Endometrial microvascular endothelial cells (primary cell): ENCODE data around the gene P2RY14. TPM values are rescaled to one million over a fixed set of nuclear protein-coding genes. Genes with fewer than 3 reads are reported as not detected.
"Not testable (repeated sequence)": the region's sequence is repeated elsewhere in the genome, so short reads cannot be mapped to it uniquely, and the experiment has no call there.

Experiments used
- in situ Hi-C: cut with HindIII; loops from 2 replicates; pipeline ENCODE4 v1.10.0; 2017; ENCODE audit warnings: low sequenced_read_pairs, low pct_unique_long_range_greater_than_20kb; ENCODE audit errors: inconsistent ontology term
- total RNA-seq: library from RNA; depleted of rRNA; stranded (reverse); fragments of >200 nt; gene quantifications from one replicate; pipeline ENCODE4 v1.2.3, GENCODE V29; 2015; ENCODE audit errors: inconsistent ontology term

Gene P2RY14
- total RNA-seq, 1 donor from 2014 or later, result not detected

DNA sequence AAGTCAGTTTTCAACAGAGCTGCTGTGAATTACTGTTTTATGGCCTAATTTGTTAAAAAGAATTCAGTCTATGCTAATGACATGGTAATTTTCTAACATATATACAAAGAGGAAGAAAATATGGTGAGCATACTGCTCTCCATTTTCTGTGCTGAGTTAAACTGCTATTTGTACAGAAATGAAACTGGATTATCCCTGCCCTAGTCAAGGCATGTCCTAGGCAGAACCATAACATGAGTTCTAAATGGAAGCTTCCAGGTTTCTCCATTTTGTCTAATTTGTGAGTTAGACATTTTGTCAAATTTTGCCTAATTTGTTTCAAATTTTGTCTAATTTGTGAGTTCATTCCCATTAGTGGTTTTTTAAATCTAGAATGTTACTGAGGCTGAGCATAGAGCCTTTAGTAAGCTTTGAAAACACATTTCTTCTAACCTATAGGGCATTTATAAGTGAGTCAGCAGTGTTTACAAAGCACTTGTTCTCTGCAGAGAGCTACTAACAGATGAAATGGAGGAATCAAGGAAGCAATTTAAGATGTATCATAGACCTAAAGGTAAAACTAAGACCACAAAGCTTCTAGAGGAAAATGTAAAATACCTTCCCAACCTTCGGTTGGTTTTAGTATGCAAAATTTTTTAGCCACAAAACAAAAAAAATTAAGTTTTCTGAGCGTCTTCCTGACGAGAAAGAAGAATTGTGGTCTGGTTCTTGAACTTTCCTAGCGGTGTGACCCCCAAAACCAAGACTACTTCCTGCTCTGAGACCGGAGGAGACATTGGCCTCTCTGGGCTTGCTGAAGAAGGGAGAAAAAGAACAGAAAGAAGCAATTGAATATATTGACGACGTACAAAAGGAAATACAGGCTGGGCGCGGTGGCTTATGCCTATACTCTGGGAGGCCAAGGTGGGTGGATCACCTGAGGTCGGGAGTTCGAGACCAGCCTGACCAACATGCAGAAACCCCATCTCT lies 9.8 kb downstream of the P2RY14 start:
- in situ Hi-C loops, result no loop called here

DNA sequence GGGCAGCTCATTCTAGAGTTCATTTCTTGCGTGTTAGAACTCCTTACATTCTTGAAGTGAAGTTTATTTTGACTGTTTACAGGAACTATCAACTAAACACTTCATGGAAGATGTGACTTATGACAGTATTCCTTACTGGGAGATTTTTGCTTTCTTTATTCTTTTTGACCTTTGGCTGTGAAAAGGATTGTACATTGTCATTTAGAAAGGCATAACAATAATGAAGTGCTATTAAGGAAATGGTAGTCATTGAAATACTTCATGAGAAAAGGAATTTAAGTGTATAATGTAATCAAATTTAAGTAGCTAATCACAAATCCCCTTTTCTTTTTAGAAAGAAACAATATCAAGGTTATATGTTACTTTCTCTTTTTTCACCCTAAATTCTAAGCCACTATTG lies 11.3 kb downstream of the P2RY14 start:
- in situ Hi-C loops, result no loop called here

DNA sequence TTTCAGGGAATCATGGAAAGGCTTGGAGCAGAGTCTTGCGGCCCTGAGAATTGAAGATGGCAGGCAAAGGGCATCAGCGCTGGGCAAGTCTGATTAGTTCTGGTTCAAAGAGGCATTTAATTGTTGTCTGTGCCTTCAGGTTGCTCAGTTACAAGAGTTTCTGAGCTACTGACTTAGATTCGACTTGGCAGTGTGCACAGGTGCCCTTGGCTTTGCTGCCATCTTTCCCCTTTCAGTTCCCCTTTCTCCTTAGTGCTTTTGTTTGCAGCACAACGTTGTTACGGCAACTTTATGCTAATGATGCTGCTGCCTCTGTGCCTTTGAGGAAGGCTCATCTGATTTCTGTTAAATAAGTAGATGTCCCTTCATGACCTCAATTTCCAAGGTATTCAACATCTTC lies 12.5 kb downstream of the P2RY14 start:
- in situ Hi-C loops, result no loop called here

DNA sequence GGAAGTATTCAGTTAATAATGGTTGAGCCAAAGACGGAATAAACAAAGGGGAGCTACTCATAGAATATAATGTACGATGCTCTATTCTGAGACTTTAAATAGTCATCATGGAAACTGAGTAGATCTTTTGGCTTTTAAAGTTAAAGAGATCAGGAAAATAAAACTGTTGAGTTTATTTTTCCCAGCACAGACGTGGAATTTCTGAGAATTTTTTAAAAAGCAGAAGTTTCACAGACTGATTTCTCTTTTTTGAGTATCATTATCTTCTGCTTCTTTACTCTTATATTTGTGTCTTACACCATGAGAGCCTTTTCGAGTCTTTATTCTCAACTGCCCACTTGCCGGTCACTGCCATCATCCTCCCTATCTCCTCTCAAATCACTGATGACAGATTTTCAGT lies 13.2 kb downstream of the P2RY14 start:
- in situ Hi-C loops, result no loop called here

DNA sequence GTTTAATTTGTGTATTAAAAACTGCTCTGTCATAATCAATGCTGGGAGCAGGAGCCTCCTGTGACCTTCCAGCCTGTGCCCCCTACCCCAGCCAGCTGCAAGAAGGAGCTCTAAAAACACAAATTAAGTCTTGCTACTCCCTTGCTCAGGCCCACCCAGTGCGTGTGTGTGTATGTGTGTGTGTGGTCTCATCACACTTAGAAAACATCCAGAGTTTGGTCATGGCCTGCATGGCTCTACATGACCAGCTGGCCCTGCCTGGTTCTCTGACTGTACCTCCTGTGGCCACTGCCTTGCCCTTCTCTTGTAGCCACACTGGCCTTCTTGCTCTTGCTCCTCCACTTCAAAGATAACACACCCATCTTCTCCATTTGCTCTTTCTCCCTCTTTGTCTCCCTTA lies 13.7 kb downstream of the P2RY14 start:
- in situ Hi-C loops, result no loop called here

DNA sequence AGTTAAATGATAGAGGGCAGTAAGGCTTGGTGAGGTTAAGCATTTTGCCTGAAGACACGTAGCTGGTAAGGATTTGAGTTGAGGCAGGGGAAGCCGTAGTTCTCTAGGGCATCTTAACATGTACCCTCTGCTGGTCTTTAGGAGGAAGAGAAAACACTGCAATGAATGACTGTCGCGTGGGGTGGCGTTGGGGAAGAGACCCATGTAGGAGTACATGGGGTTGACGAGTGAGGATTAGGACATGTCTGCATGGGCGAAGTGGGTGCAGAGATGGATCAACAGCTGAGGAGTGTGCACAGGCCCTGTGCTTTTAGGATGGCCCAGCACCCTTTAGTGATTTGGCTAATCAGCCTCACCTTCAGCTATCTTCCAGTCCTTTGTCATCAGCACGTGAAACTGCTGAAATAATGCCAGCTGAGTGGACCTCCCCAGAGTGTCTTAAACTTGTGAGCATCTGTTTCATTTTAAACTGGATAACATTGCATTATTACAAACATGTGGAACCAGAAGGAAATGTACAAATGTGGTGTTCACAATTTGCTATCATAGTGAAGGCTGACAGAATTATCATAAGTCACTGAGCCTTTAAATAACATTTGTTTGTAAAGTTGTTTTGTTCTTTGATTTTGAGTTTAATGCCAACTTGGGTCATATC lies 15.3 kb downstream of the P2RY14 start:
- in situ Hi-C loops, result no loop called here

DNA sequence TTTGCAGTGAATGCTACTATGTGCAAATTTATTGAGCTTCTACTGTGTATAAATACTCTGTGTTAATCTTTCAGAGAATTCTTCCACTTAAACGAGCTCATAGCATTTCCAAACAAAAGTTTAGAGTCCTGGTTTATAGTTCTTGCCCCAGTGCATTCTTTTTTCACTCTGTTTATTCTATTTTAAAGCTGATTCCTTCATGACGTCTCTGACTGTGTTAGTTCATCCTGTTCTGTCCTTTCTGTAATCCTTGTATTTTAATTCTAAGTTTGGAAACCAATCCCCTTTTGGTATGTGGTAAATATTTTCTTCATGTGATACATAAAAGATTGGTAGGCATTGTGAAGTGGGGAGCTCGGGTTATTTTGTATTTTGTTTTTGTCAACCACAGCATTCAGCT lies 18.7 kb downstream of the P2RY14 start:
- in situ Hi-C loops, result no loop called here

DNA sequence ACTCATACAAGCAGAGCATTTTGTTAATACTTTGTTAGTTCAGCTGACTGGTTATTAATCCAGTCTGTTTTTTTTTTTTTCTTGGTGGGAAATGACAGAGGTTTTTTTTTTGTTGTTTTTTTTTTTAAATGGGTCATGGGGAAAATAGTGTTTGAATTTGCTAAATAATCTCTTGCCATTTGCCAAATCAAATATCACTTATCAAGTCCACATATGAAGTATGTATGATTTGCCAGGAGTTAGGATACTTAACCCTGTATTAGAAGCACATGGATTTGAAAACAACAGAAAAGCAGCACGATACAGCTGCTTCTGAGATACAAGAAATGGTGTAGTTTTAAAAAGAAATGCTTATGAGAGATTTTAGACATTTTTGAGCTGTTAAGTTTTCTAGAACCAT lies 21.6 kb downstream of the P2RY14 start:
- in situ Hi-C loops, result no loop called here

DNA sequence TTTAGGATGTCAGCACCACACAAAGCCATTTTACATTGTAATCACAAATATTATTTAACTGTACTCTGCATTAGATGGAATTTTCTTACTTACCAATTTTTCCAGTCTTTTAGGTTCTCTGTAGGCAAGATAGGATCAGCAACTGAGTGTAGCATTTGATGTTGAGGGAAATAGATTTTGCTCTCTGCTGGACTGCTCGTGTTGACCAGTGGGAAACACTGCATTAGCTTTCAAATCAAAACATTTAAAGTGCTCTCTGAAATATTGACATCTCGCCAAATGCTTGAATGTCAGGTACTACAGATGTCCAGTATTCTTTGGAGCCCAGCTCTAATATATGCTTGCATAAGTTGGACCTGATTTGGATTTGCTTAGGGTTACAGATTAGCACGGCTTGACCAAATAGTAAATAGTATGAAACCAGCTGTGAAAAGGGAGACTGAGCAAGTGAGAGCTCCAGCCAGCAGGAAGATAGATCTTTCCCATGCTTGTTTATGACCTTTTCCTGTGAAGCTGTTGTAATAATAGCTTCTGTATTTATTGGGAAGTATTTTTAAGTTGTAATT lies 29.5 kb downstream of the P2RY14 start:
- in situ Hi-C loops, result no loop called here

DNA sequence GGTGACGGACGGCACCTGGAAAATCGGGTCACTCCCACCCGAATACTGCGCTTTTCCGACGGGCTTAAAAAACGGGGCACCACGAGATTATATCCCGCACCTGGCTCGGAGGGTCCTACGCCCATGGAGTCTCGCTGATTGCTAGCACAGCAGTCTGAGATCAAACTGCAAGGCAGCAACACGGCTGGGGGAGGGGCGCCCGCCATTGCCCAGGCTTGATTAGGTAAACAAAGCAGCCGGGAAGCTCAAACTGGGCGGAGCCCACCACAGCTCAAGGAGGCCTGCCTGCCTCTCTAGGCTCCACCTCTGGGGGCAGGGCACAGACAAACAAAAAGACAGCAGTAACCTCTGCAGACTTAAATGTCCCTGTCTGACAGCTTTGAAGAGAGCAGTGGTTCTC lies 36.3 kb downstream of the P2RY14 start:
- in situ Hi-C loops, result not testable (repeated sequence)

DNA sequence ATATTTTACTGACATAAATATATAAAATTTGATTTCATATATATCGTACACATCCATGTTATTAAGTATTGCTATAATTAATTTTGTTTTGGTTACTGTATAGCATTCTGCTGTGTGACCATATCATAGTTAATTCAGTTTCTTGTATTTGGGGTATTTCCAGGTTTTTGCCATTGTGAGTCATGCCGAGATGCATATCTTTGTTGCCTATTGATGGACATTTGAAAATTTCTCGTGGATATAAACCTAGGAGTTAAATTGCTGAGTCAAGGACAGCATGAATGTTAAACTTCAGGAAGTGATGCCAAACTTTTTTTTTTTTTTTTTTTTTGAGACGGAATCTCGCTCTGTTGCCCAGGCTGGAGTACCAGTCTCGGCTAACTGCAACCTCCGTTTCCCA lies 41.6 kb downstream of the P2RY14 start:
- in situ Hi-C loops, result no loop called here

DNA sequence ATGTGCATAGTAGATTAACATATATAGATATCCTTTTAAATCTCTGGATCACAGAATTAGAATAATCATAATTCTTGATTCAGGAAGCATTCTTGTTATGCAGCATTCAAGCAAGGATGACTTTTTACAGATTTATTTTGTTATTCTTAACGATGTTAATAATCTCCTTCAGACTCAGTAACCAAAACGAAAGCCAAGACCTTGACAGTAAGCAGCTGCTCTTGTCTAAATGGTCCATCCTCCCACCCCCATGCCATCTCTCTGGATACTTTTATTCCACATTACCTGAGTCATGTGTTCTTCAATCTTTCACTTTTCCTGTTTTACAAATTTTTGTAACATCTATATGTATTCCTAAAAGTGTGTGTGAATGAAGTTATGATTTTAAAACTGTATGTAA lies 42.0 kb downstream of the P2RY14 start:
- in situ Hi-C loops, result no loop called here

DNA sequence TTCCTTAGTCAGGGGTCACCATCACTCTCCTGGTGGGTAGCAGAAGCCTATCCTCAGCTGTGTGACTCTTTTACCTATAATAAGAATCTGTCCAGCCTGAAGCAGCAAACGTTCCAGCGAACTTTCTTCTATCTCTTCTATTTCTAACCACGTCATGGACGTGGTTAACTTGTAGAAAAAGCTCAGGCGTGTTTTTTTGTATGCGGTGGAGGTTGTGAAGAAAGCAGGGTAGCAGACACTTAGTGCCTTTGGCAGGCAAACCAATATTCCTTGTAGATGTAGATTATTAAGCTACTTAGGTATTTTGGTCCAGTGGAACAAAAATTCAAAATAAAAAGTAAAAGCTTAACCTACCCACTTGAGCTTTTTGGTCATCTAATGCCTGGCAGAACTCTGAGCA lies 43.5 kb downstream of the P2RY14 start:
- in situ Hi-C loops, result no loop called here

DNA sequence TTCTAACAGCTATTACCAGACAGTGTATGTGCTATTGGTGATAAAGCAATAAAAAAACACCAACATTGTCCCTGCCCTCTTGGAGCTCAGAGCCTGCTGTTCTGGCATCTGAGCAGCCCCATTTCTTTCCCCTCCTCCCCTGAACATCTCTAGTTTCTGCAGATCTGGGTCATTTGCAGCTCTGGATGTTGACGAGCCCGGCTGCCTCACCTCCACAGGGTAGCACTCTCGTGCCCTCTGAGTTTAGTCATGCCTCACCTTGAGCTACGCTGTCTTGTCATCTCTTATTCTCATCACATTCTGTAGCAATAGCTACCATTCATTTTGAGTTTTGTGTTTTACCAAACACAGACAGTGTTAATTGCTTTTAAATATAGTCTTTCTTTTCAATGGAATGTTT lies 45.4 kb downstream of the P2RY14 start:
- in situ Hi-C loops, result no loop called here

DNA sequence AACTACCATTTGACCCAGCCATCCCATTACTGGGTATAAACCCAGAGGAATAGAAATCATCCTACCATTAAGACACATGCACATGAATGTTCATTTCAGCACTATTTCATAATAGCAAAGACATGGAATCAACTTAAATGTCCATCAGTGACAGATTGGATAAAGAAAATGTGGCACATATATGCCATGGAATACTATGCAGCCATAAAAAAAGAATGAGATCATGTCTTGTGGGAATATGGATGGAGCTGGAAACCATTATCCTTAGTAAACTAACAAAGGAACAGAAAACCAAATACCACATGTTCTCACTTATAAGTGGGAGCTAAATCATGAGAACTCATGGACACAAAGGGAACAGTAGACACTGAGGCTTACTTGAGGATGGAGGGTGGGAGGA lies 45.9 kb downstream of the P2RY14 start:
- in situ Hi-C loops, result not testable (repeated sequence)

DNA sequence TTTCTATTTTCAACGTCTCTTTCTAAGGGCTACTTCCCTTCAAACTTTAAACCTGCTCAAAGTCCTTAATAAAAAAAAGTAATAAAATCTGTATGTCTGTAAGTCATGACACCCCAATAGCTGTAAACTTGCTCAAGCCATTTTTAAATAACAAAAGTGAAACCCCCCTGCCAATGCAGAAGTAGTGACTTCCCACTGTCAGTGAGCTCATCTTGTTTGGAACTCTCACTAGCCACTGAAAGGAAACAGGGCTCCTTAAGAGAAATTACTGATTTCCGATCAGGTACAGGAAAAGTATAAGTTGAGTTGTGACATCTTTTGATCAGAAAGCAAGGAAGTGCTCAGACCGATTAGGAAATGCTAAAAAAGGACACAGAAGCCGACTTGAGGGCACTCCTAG lies 47.7 kb downstream of the P2RY14 start:
- in situ Hi-C loops, result no loop called here

DNA sequence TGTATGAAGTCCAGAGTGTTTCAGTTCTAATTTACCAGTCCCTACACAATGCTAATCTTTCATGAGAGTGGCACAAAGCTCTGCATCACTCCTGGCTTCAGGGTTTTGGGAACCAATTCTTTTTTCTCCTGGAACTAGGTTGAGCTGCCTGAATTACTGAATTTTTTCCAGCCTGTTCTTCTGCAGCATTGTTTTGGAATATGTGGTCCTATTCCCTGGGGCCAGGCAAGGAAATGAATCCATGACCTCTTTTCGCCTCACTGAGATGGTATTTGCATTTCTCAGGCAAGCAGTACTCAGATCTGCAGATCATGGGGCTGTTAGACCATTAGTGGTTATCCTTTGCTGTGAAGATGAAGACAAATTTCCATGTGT lies 49.7 kb downstream of the P2RY14 start:
- in situ Hi-C loops, result no loop called here

DNA sequence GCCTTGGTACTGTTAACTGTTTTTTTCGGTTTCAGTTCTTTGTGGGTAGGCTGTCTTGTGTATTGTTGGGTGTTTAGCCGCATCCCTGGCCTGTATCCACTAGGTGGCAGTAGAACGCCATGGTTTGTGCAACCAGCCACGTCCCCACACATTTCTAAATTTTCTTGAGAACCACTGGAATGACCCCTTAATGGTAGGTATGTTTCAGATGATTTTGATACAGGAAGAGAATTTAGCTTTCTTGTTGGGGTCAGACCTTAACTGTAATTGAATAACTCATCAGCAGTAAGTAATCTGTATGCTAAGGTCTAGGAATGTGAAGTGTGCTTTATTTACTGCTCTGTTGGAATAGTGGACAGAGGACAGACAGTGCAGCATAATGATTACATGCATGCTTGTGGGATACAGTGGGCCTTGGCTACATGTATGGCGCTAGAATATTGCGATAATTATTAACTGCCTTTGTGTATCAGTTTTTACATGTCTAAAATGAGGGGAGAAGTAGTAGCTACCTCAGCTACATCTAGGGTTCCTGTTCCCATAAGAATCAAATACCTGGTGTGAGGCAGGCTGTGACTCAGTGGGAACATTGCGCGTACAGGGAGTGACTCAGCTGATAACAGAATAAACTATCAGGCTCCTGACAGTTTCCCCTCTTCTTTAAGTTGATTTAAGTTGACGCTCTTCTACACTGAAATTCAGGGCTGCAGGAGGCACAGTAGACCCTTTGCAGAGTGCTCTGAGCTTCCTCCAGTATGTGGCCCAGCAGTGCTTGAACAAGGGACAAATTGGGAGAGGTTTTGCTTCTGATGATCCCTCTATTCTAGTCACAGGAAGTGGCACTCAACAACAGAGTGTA lies 50.3 kb downstream of the P2RY14 start:
- in situ Hi-C loops, result no loop called here

DNA sequence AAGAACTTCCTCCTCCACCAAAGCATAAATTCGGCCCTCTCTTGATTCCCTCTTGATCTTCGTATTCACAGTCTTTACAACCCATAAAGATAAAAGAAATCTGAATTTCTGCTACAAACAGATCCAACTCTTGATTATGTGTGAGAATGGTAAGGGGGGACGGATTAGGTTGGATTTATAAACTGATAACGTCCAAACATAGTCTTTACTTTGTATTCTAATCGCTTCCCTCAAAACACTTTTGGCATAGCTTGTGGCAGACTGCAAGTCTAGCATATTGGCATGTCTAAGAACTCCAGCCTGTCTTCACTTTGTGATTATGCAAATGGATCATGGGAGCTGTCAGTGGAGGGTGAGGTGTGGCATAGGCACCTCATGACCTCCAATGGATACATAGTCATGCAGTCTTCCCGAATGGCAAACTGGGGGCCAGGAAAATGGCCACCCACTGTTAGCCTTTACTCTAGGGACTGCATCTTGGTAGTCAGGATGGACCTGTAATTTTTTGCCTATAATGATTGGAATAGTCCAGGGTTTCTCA lies 51.0 kb downstream of the P2RY14 start:
- in situ Hi-C loops, result no loop called here
